Stimulated activated naive B cell treated with anti-CD40 and anti-IgM and Interleukin-4, amounts not matched to agents 10 μg/mL and 1 μg/mL and 100 μg/mL, for 72 hours (primary cell): ENCODE results near the gene PPP1R36.
"Not testable (repeated sequence)": the region's sequence is repeated elsewhere in the genome, so short reads cannot be mapped to it uniquely, and the experiment has no call there.

ENCODE experiments used
- ATAC-seq, 2 donors: fragments of 150-1000 bp; cut with Tn5 transposase; replicated peaks; 2 replicates each; pipeline ENCODE4 v1.10.0; 2021; ENCODE audit warnings: moderate library complexity in 1 of 2
- DNase-seq: peaks from one replicate; pipeline ENCODE4 v3.0.0; 2021
- H3K27ac Mint-ChIP-seq: one replicate; pipeline ENCODE4 v1.8.0; 2022; ENCODE audit warnings: mild to moderate bottlenecking, mixed read lengths
- H3K27me3 Mint-ChIP-seq, 2 donors: one replicate each; pipeline ENCODE4 v1.8.0; 2022; ENCODE audit warnings: mixed read lengths in 2 of 2
- H3K36me3 Mint-ChIP-seq, 2 donors: one replicate each; pipeline ENCODE4 v1.8.0; 2022; ENCODE audit warnings: mixed read lengths in 2 of 2, mild to moderate bottlenecking in 1 of 2
- H3K4me1 Mint-ChIP-seq, 2 donors: one replicate each; pipeline ENCODE4 v1.8.0; 2022; ENCODE audit warnings: mixed read lengths in 2 of 2, mild to moderate bottlenecking in 1 of 2
- H3K4me3 Mint-ChIP-seq, 2 donors: one replicate each; pipeline ENCODE4 v1.8.0; 2022; ENCODE audit warnings: mild to moderate bottlenecking in 2 of 2, mixed read lengths in 2 of 2, moderate library complexity in 1 of 2
- H3K9me3 Mint-ChIP-seq, 2 donors: one replicate each; pipeline ENCODE4 v1.8.0; 2022; ENCODE audit warnings: mixed read lengths in 2 of 2, mild to moderate bottlenecking in 1 of 2

The PPP1R36 gene

GRCh38 chr14:64541261-64541971 lies 8.3 kb upstream of the PPP1R36 start:
- H3K36me3 Mint-ChIP-seq = peaks cover 6 to 19% of the 10 kb centered on the region in 2 donors
- DNase-seq (no peak), ATAC-seq (no peak)
- H3K9me3 Mint-ChIP-seq = peaks cover 0 to 9% of the 10 kb centered on the region in 2 donors
- peaks cover 22 to 31% of the 10 kb centered on the region in 2 donors for H3K4me1 Mint-ChIP-seq
- peaks cover 22 to 27% of the 10 kb centered on the region in 2 donors for H3K27me3 Mint-ChIP-seq
- H3K27ac Mint-ChIP-seq = peak overlapping the region; percentile 95
- H3K4me3 Mint-ChIP-seq = peak overlapping the region; percentile 84 to 92

GRCh38 chr14:64541972-64542835 lies 7.6 kb upstream of the PPP1R36 start:
- Mint-ChIP-seq H3K9me3 (peaks cover 0 to 9% of the 10 kb centered on the region in 2 donors), H3K4me1 (peaks cover 22 to 31% of the 10 kb centered on the region in 2 donors), H3K27ac (peak overlapping the region; percentile 82), H3K27me3 (peaks cover 22 to 33% of the 10 kb centered on the region in 2 donors), H3K36me3 (peaks cover 6 to 19% of the 10 kb centered on the region in 2 donors), H3K4me3 (peak overlapping the region; percentile 73 to 84)
- ATAC-seq = no peak
- no peak for DNase-seq

DNA sequence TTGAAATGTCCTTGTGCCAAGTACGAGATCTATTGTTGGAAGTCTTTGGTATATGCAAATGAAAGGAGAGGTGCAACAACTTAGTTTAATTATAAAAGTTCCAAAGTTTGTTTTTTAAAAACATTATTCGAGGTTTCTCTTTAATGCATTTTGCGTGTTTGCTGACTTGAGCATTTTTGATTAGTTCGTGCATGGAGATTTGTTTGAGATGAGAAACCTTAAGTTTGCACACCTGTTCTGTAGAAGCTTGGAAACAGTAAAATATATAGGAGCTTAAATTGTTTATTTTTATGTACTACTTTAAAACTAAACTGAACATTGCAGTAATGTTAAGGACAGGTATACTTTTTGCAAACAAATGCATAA lies 6.9 kb upstream of the PPP1R36 start:
- Mint-ChIP-seq H3K9me3 (peaks cover 0 to 9% of the 10 kb centered on the region in 2 donors), H3K27me3 (peaks cover 22 to 35% of the 10 kb centered on the region in 2 donors), H3K4me3 (peak overlapping the region in 1 of 2 donors; percentile 84), H3K27ac (no peak overlapping the region), H3K4me1 (peaks cover 22 to 31% of the 10 kb centered on the region in 2 donors), H3K36me3 (peaks cover 6 to 19% of the 10 kb centered on the region in 2 donors)
- ATAC-seq (no peak), DNase-seq (no peak)

DNA sequence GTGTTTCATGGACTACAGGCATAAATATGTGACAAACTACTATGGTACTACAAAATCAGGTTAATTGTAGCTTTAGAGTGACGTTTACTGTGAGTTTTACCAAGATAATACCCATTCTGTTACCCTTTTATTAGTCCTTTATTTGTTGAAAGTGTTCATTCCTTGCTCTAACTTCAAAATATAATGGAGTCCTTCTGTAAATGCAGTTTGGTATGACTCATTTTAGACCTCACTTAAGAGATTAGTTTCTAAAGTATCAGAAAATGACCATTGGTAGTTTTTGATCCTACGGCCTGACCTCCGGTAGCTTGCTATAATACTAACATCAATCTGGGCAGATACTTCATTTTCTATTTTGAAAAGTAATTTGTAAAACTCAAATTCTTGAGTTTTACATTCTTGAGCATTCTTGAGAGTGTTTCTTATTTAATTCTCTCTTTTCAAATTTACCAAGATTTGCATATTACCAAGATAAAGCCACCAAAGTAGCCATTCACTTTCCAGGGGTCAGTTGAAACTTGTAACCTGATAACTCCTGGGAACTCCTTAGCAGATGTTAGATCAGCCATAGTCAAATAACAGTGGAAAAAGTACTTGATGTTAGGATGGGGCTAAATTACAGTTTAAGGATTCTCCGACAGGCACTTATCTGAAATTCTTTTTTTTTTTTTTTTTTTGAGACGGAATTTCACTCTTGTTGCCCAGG lies 5.0 kb upstream of the PPP1R36 start:
- DNase-seq (no peak), ATAC-seq (no peak)
- no peak overlapping the region for H3K27ac Mint-ChIP-seq
- peaks cover 0 to 9% of the 10 kb centered on the region in 2 donors for H3K9me3 Mint-ChIP-seq
- peaks cover 26 to 42% of the 10 kb centered on the region in 2 donors for H3K27me3 Mint-ChIP-seq
- H3K36me3 Mint-ChIP-seq = peaks cover 5 to 19% of the 10 kb centered on the region in 2 donors
- no peak overlapping the region for H3K4me3 Mint-ChIP-seq
- peaks cover 20 to 30% of the 10 kb centered on the region in 2 donors for H3K4me1 Mint-ChIP-seq

GRCh38 chr14:64549016-64549415 lies 745 bp upstream of the PPP1R36 start:
- no peaks in the 10 kb centered on the region for H3K9me3 Mint-ChIP-seq
- DNase-seq (no peak), ATAC-seq (no peak)
- peak overlapping the region in 1 of 2 donors; percentile 21 for H3K4me3 Mint-ChIP-seq
- no peaks in the 10 kb centered on the region for H3K36me3 Mint-ChIP-seq
- no peak overlapping the region for H3K27ac Mint-ChIP-seq
- peaks cover 5 to 15% of the 10 kb centered on the region in 2 donors for H3K4me1 Mint-ChIP-seq
- peaks cover 19 to 38% of the 10 kb centered on the region in 2 donors for H3K27me3 Mint-ChIP-seq

DNA sequence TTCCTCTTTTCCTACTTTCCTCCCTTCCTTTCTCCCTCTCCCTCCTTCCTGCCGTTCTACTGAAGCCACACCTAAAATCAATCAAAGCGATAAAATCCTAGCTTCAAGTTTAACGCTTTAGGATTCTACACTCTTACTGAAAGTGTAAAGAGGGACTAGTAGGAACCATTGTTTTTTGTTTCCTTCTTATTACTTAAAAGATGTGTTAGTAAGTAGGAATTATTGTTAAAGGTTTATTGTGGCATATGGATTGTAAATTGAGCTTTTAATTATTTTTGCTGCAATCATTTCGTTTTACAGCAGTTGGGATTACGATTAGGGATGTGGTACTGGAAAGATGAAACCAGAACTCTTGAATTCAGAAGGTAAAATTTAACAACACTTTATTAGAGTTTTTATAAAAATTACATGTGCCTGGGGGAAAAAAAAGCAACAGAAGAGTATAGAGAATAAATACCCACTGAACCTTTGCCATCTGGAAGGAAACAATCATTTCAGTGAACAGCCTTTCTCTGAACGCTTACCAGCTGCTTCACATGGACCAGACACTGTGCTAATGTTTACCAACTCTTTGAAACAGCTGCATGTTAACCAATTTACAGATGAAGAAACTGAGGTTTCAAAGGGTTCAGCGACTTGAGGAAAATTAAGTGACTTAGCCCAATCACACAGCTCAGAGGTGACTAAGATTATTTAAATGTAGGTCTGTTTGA lies 1.0 kb downstream of the PPP1R36 start:
- ATAC-seq = no peak
- no peak for DNase-seq
- H3K36me3 Mint-ChIP-seq = no peaks in the 10 kb centered on the region
- H3K4me3 Mint-ChIP-seq = peak overlapping the region; percentile 43 to 55
- peaks cover 19 to 45% of the 10 kb centered on the region in 2 donors for H3K27me3 Mint-ChIP-seq
- H3K27ac Mint-ChIP-seq = peak overlapping the region; percentile 68
- H3K9me3 Mint-ChIP-seq = no peaks in the 10 kb centered on the region
- H3K4me1 Mint-ChIP-seq = peaks cover 5 to 15% of the 10 kb centered on the region in 2 donors

DNA sequence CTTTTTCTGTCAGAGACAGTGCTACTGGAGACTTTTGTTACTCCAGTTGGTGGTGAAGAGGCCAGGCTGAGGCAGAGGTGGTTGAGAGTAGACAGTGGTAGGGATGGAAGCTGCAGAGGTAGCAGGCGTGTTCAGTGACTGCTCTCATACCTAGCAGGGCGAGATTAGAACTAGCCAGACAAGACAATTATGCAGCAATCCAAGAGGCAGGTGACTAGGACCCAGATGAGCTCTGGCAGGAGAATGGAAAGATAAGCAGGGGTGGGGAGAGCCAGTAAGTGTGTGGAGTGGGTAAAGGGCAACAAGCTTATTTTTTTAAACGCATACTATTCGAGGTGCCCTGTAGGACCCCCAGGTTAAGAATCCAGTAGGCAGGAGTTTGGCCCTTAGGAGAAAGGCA lies 4.8 kb downstream of the PPP1R36 start:
- Mint-ChIP-seq H3K4me3 (no peak overlapping the region), H3K4me1 (peaks cover 3 to 10% of the 10 kb centered on the region in 2 donors), H3K27me3 (peaks cover 15 to 26% of the 10 kb centered on the region in 2 donors), H3K36me3 (no peaks in the 10 kb centered on the region), H3K9me3 (no peaks in the 10 kb centered on the region), H3K27ac (no peak overlapping the region)
- DNase-seq (no peak), ATAC-seq (no peak)

- Mint-ChIP-seq H3K9me3 (no peaks in the 10 kb centered on the region), H3K27ac (no peak overlapping the region), H3K4me1 (no peaks in the 10 kb centered on the region), H3K4me3 (no peak overlapping the region), H3K27me3 (peaks cover 9 to 13% of the 10 kb centered on the region in 2 donors), H3K36me3 (no peaks in the 10 kb centered on the region)
- DNase-seq = no peak
- no peak for ATAC-seq
Observed at GRCh38 chr14:64556526-64556925, 6.8 kb downstream of the PPP1R36 start.

- ATAC-seq, H3K4me1 Mint-ChIP-seq, H3K4me3 Mint-ChIP-seq, H3K9me3 Mint-ChIP-seq, DNase-seq, H3K27ac Mint-ChIP-seq, H3K36me3 Mint-ChIP-seq, H3K27me3 Mint-ChIP-seq: not testable (repeated sequence)
Observed at GRCh38 chr14:64558216-64558615, 8.5 kb downstream of the PPP1R36 start.

DNA sequence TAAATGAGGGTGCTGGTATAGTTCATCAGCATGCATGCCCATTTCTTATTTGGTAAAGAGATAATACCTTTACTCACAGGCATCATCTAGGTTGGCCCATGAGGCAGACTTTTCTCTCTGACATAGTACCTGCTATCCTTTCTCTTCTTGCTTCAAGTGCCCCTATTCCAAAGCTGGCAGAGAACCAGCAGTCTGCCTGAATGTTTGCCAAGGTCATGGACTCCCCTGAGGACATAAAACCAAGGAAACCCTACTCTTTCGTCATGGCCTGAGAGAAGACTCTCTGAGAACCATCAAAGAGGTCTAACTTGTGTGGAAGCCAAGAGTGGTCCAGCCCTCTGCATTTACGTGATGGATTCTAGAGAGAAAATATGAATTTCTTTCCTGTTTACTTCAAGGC lies 11.9 kb downstream of the PPP1R36 start:
- ATAC-seq = no peak
- no peaks in the 10 kb centered on the region for H3K9me3 Mint-ChIP-seq

GRCh38 chr14:64562436-64562835 lies 12.7 kb downstream of the PPP1R36 start:
- H3K27ac Mint-ChIP-seq = no peak overlapping the region
- H3K27me3 Mint-ChIP-seq = no peaks in the 10 kb centered on the region
- no peaks in the 10 kb centered on the region for H3K9me3 Mint-ChIP-seq
- no peaks in the 10 kb centered on the region for H3K36me3 Mint-ChIP-seq
- H3K4me3 Mint-ChIP-seq = no peak overlapping the region
- no peaks in the 10 kb centered on the region for H3K4me1 Mint-ChIP-seq
- DNase-seq = no peak
- no peak for ATAC-seq

More for the DNA sequence above, 11.9 kb downstream of the PPP1R36 start:
- no peak for DNase-seq
- Mint-ChIP-seq H3K27me3 (no peaks in the 10 kb centered on the region), H3K36me3 (no peaks in the 10 kb centered on the region), H3K4me3 (no peak overlapping the region), H3K27ac (no peak overlapping the region), H3K4me1 (no peaks in the 10 kb centered on the region)

DNA sequence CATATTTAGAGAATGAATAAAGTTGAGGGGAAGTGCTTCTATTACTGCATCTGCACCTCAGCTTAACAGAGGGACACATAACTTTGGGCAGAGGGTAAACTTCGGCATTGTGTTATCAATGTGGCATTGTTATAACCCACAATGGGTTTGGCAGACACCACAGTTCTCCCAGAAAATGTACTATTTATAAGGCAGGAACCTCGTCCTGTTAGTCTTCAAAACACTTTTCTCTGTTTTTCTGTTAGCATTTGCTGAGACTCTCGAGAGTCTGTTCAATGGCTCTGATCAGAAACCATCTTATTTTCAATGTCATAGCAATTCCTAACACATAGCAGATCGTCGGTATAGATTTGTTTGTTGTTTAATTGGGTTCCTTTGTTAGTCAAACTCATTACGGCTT lies 13.9 kb downstream of the PPP1R36 start:
- no peaks in the 10 kb centered on the region for H3K4me1 Mint-ChIP-seq
- no peak overlapping the region for H3K4me3 Mint-ChIP-seq
- no peak for ATAC-seq
- no peaks in the 10 kb centered on the region for H3K27me3 Mint-ChIP-seq
- DNase-seq = no peak
- no peaks in the 10 kb centered on the region for H3K36me3 Mint-ChIP-seq
- no peak overlapping the region for H3K27ac Mint-ChIP-seq
- no peaks in the 10 kb centered on the region for H3K9me3 Mint-ChIP-seq

GRCh38 chr14:64566651-64567122 lies 16.9 kb downstream of the PPP1R36 start:
- no peak for DNase-seq
- ATAC-seq = no peak
- Mint-ChIP-seq H3K4me3 (no peak overlapping the region), H3K27me3 (no peaks in the 10 kb centered on the region), H3K36me3 (no peaks in the 10 kb centered on the region), H3K27ac (no peak overlapping the region), H3K4me1 (no peaks in the 10 kb centered on the region), H3K9me3 (no peaks in the 10 kb centered on the region)
